Measurements from ENCODE around the gene IQGAP3. TPM values are rescaled to one million over a fixed set of nuclear protein-coding genes. Genes with fewer than 3 reads are reported as not detected.

Gene IQGAP3
- total RNA-seq, 1 experiment from 2014 or later = 93.6 TPM

GRCh38 chr1:156550346-156550745, 22.0 kb downstream of the IQGAP3 start:
- CTCF ChIA-PET = interaction anchor here (0.5 kb wide), 1 partner anchor 92 kb away, joined by 3 read pairs; no protein-coding TSS in a partner anchor
- BruUV-seq (replicated peaks) = no TSS peak

GRCh38 chr1:156549831-156550230, 22.5 kb downstream of the IQGAP3 start:
- Mint-ChIP-seq H3K27ac (ENCODE audit: unreplicated experiment) (no peak overlapping the region), H3K4me3 (ENCODE audit: low read depth, unreplicated experiment) (no peak overlapping the region), H3K9me3 (ENCODE audit: low read depth, unreplicated experiment) (no peaks in the 10 kb centered on the region), H3K4me1 (ENCODE audit: low read depth, unreplicated experiment) (peaks cover 26% of the 10 kb centered on the region), H3K36me3 (ENCODE audit: insufficient read depth, unreplicated experiment) (peaks cover 36% of the 10 kb centered on the region), H3K27me3 (ENCODE audit: unreplicated experiment) (no peaks in the 10 kb centered on the region)
- TF ChIP-seq, protein P1, sequence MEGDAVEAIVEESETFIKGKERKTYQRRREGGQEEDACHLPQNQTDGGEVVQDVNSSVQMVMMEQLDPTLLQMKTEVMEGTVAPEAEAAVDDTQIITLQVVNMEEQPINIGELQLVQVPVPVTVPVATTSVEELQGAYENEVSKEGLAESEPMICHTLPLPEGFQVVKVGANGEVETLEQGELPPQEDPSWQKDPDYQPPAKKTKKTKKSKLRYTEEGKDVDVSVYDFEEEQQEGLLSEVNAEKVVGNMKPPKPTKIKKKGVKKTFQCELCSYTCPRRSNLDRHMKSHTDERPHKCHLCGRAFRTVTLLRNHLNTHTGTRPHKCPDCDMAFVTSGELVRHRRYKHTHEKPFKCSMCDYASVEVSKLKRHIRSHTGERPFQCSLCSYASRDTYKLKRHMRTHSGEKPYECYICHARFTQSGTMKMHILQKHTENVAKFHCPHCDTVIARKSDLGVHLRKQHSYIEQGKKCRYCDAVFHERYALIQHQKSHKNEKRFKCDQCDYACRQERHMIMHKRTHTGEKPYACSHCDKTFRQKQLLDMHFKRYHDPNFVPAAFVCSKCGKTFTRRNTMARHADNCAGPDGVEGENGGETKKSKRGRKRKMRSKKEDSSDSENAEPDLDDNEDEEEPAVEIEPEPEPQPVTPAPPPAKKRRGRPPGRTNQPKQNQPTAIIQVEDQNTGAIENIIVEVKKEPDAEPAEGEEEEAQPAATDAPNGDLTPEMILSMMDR (IDR thresholded peaks at IDR 0.05; ENCODE audit: unreplicated experiment) = no peak
- DNase-seq = no peak
- no TSS peak for BruUV-seq (replicated peaks)
- intact Hi-C loops (cut with micrococcal nuclease; ENCODE audit: unreplicated experiment) = no loop called here
- CTCF ChIA-PET = interaction anchor here (0.5 kb wide), 1 partner anchor 91 kb away, joined by 3 read pairs; no protein-coding TSS in a partner anchor

More at GRCh38 chr1:156550346-156550745, 22.0 kb downstream of the IQGAP3 start:
- DNase-seq = no peak
- intact Hi-C loops (cut with micrococcal nuclease; ENCODE audit: unreplicated experiment) = no loop called here
- Mint-ChIP-seq H3K4me3 (ENCODE audit: low read depth, unreplicated experiment) (no peak overlapping the region), H3K9me3 (ENCODE audit: low read depth, unreplicated experiment) (no peaks in the 10 kb centered on the region), H3K27ac (ENCODE audit: unreplicated experiment) (no peak overlapping the region), H3K27me3 (ENCODE audit: unreplicated experiment) (no peaks in the 10 kb centered on the region), H3K4me1 (ENCODE audit: low read depth, unreplicated experiment) (peaks cover 21% of the 10 kb centered on the region), H3K36me3 (ENCODE audit: insufficient read depth, unreplicated experiment) (peaks cover 36% of the 10 kb centered on the region)
- TF ChIP-seq, protein P1 (IDR thresholded peaks at IDR 0.05; ENCODE audit: unreplicated experiment) = no peak

- TF ChIP-seq, protein P1 (IDR thresholded peaks at IDR 0.05; ENCODE audit: unreplicated experiment) = no peak
- H3K9me3 Mint-ChIP-seq (ENCODE audit: low read depth, unreplicated experiment) = no peaks in the 10 kb centered on the region
- intact Hi-C loops (cut with micrococcal nuclease; ENCODE audit: unreplicated experiment) = no loop called here
- CTCF ChIA-PET = no interaction called here
- H3K4me3 Mint-ChIP-seq (ENCODE audit: low read depth, unreplicated experiment) = no peak overlapping the region
- DNase-seq = no peak
- H3K27ac Mint-ChIP-seq (ENCODE audit: unreplicated experiment) = no peak overlapping the region
- H3K36me3 Mint-ChIP-seq (ENCODE audit: insufficient read depth, unreplicated experiment) = peaks cover 40% of the 10 kb centered on the region
- H3K27me3 Mint-ChIP-seq (ENCODE audit: unreplicated experiment) = no peaks in the 10 kb centered on the region
- peaks cover 31% of the 10 kb centered on the region for H3K4me1 Mint-ChIP-seq (ENCODE audit: low read depth, unreplicated experiment)
- BruUV-seq (replicated peaks) = no TSS peak
Measured at GRCh38 chr1:156549390-156549789, 23.0 kb downstream of the IQGAP3 start.

GRCh38 chr1:156547982-156548381, 24.4 kb downstream of the IQGAP3 start:
- peaks cover 29% of the 10 kb centered on the region for H3K4me1 Mint-ChIP-seq (ENCODE audit: low read depth, unreplicated experiment)
- CTCF ChIA-PET = no interaction called here
- no peak overlapping the region for H3K4me3 Mint-ChIP-seq (ENCODE audit: low read depth, unreplicated experiment)
- H3K9me3 Mint-ChIP-seq (ENCODE audit: low read depth, unreplicated experiment) = no peaks in the 10 kb centered on the region
- H3K27me3 Mint-ChIP-seq (ENCODE audit: unreplicated experiment) = no peaks in the 10 kb centered on the region
- no peak overlapping the region for H3K27ac Mint-ChIP-seq (ENCODE audit: unreplicated experiment)
- H3K36me3 Mint-ChIP-seq (ENCODE audit: insufficient read depth, unreplicated experiment) = peaks cover 39% of the 10 kb centered on the region
- DNase-seq = no peak
- TF ChIP-seq, protein P1 (IDR thresholded peaks at IDR 0.05; ENCODE audit: unreplicated experiment) = no peak
- intact Hi-C loops (cut with micrococcal nuclease; ENCODE audit: unreplicated experiment) = no loop called here
- BruUV-seq (replicated peaks) = no TSS peak

Data from Calu3 (cell line).